BE2C (cell line): ENCODE results near the gene SAFB.

Source experiments
- DNase-seq: peaks from one replicate; pipeline ENCODE4 v3.0.0-alpha.2; 2020
- H3K27me3 ChIP-seq: fragments of 250-450 bp; sonication (Bioruptor Pico); 2 replicates; pipeline ENCODE4 v1.5.1; 2020; ENCODE audit warnings: mild to moderate bottlenecking
- H3K36me3 ChIP-seq: fragments of 250-450 bp; sonication (Bioruptor Pico); 2 replicates; pipeline ENCODE4 v1.5.1; 2020; ENCODE audit warnings: mild to moderate bottlenecking
- H3K4me1 ChIP-seq: fragments of 250-450 bp; sonication (Bioruptor Pico); 2 replicates; pipeline ENCODE4 v1.5.1; 2020
- H3K4me3 ChIP-seq: 2 replicates; pipeline ENCODE4 v1.5.1; 2011; ENCODE audit warnings: low read depth, low read length
- H3K9me3 ChIP-seq: fragments of 250-450 bp; sonication (Bioruptor Pico); 2 replicates; pipeline ENCODE4 v1.5.1; 2020
- TF ChIP-seq, protein P1 (sequence below): IDR thresholded peaks from 2 replicates; pipeline ENCODE4 v1.5.1; 2012; ENCODE audit warnings: mild to moderate bottlenecking, low read depth, low read length

Gene SAFB

DNA sequence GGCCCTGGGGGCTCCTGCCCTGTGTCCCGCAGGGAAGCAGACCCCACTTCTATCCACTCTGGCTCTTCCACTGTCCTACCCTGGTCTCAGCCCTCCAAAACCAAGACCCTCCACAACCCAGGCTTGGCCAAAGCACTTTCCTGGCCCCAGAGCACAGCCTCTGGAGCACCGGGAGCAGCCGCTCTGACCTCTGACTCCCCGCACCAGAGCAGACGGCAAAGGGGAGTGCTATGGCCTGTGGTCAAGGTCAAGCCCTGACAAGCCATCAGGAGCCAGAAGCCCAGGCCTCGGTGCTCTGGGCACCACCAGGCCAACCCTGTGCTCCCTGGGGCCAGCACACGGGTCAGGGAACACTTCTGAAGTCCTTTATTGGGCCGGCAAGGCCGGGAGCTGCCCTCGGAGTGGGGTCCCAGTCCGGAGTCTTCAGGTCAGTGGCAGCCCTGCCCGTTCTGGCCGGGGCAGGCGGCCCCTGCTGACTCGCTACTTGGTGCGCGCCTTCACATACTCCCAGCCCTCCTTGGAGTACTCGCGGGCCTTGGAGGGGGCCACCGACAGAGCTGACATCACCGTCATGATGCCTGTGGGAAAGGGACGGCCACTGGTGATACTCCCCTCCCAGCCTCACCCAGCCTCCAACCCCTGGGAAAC lies 55.3 kb downstream of the SAFB start:
- no peak for DNase-seq
- TF ChIP-seq, protein P1, sequence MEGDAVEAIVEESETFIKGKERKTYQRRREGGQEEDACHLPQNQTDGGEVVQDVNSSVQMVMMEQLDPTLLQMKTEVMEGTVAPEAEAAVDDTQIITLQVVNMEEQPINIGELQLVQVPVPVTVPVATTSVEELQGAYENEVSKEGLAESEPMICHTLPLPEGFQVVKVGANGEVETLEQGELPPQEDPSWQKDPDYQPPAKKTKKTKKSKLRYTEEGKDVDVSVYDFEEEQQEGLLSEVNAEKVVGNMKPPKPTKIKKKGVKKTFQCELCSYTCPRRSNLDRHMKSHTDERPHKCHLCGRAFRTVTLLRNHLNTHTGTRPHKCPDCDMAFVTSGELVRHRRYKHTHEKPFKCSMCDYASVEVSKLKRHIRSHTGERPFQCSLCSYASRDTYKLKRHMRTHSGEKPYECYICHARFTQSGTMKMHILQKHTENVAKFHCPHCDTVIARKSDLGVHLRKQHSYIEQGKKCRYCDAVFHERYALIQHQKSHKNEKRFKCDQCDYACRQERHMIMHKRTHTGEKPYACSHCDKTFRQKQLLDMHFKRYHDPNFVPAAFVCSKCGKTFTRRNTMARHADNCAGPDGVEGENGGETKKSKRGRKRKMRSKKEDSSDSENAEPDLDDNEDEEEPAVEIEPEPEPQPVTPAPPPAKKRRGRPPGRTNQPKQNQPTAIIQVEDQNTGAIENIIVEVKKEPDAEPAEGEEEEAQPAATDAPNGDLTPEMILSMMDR, result no peak
- no peaks in the 10 kb centered on the region for H3K27me3 ChIP-seq
- H3K4me3 ChIP-seq, result no peak overlapping the region
- no peaks in the 10 kb centered on the region for H3K4me1 ChIP-seq
- H3K9me3 ChIP-seq, result no peaks in the 10 kb centered on the region
- H3K36me3 ChIP-seq, result no peaks in the 10 kb centered on the region

DNA sequence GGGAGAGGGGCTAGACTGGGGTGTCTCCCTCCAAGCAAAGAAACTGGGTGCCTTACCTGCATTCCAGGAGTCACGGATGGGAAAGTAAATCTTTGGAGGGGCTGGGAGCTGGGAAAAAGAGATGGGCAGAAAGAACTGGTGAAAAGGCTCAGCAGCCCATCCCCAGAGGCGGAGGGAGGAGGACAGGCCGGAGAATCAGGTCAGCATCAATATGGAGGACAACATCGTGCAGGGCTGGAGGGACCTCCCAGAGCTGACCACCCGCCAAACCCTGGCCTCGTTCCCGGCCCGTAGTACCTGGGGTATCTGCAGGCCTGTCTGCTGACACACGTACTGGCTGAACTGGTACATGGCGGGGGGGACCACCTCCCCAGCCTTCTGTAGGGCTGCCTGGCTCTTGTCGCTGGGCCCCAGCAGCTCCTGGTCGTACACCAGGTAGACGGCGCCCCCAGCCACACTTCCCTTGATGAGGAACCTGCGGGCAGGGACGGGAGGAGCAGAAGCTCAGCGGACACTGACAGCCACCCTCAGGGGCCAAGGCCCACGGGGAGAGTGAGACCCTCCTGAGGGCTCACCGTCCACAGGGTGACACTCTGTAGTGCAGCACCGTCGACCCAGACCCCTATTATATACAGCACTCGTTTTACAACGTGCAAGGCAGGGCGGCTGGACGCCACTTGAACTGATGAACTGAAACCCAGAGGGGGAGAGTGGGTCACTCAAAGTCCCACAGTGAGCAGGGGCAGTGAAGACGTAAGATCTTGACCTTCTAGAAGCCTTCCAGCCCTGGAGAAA lies 56.6 kb downstream of the SAFB start:
- no peak for DNase-seq
- Histone ChIP-seq H3K4me3 (peak overlapping the region; percentile 88), H3K27me3 (no peaks in the 10 kb centered on the region), H3K36me3 (no peaks in the 10 kb centered on the region), H3K9me3 (no peaks in the 10 kb centered on the region), H3K4me1 (no peaks in the 10 kb centered on the region)
- TF ChIP-seq, protein P1, result no peak

- no peaks in the 10 kb centered on the region for H3K4me1 ChIP-seq
- no peak for DNase-seq
- TF ChIP-seq, protein P1, result no peak
- no peaks in the 10 kb centered on the region for H3K36me3 ChIP-seq
- no peaks in the 10 kb centered on the region for H3K27me3 ChIP-seq
- peak overlapping the region; percentile 88 for H3K4me3 ChIP-seq
- no peaks in the 10 kb centered on the region for H3K9me3 ChIP-seq
Measured at GRCh38 chr19:5680084-5680436, 57.2 kb downstream of the SAFB start.

GRCh38 chr19:5680437-5681368 lies 57.8 kb downstream of the SAFB start, which contains the start of the genes HSD11B1L and MICOS13:
Gene HSD11B1L (plus strand): TSS chr19:5681027. CDS start chr19:5684833, 3,806 bp downstream.
Gene MICOS13 (minus strand): TSS chr19:5680516. CDS start chr19:5680486, 30 bp downstream.
- Histone ChIP-seq H3K36me3 (no peaks in the 10 kb centered on the region), H3K4me3 (peak within 1 kb of the TSS; percentile 88), H3K4me1 (no peaks in the 10 kb centered on the region), H3K27me3 (no peaks in the 10 kb centered on the region), H3K9me3 (no peaks in the 10 kb centered on the region)
- peak; percentile 99 for DNase-seq
- TF ChIP-seq, protein P1, result no peak

DNA sequence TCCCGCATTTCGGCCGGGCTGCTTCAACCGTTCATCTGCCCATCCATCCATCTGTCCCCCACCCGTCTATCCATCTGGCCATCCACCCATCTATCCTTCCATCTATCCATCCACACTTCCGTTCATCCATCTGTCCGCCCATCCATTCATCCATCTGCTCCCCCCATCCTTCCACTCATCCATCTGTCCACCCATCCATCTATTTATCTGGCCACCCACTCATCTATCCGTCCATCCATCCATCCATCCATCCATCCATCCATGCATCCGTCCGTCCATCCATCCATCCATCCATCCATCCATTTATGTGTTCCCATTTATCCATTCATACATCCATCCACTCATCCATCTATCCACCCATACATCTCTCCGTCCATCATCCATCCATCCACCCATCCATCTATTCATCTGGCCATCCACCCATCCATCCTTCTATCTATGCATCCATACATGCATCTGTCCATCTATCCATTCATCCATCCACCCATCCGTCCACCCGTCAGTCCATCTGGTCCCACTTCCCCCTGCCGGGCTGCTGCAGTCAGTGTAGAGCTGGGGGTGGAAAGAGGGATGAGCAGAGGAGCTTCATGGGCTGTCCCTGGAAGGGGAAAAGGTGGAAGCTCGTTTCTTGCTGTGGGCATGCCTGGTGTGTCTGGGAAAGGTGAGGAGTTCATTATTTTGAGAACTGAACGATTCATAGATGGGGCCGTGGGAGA lies 58.7 kb downstream of the SAFB start:
- Histone ChIP-seq H3K4me3 (peak overlapping the region; percentile 88), H3K4me1 (no peaks in the 10 kb centered on the region), H3K27me3 (no peaks in the 10 kb centered on the region), H3K9me3 (no peaks in the 10 kb centered on the region), H3K36me3 (no peaks in the 10 kb centered on the region)
- DNase-seq, result no peak
- TF ChIP-seq, protein P1, result no peak
